ENCODE data around the gene CD58.

CD58 gene

DNA sequence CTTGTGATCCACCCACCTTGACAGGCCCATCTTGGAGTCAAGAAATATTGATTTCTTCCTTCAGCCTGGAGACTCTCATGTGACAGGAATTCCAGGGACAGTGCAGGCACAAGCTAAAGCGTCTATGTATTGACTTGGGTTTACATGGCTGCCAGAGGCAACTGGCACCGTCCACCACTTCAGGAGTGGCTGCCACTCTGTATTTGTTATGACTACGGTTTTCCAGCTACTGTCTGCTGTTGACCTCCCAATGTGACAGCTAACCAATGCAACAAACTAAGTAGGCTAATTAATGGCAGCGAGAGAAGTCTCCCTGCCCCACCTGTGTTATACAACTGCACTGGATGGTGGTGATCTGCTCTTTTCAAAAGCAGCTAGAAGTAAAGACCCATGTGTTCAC is 56.9 kb downstream of the CD58 start:
- no peak for DNase-seq (ENCODE audit: low read depth)
- TF ChIP-seq, protein P1, sequence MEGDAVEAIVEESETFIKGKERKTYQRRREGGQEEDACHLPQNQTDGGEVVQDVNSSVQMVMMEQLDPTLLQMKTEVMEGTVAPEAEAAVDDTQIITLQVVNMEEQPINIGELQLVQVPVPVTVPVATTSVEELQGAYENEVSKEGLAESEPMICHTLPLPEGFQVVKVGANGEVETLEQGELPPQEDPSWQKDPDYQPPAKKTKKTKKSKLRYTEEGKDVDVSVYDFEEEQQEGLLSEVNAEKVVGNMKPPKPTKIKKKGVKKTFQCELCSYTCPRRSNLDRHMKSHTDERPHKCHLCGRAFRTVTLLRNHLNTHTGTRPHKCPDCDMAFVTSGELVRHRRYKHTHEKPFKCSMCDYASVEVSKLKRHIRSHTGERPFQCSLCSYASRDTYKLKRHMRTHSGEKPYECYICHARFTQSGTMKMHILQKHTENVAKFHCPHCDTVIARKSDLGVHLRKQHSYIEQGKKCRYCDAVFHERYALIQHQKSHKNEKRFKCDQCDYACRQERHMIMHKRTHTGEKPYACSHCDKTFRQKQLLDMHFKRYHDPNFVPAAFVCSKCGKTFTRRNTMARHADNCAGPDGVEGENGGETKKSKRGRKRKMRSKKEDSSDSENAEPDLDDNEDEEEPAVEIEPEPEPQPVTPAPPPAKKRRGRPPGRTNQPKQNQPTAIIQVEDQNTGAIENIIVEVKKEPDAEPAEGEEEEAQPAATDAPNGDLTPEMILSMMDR (conservative IDR thresholded peaks at IDR 0.05; ENCODE audit: control insufficient read depth, insufficient read depth, low read depth, low read length): no peak
- H3K4me3 ChIP-seq (ENCODE audit: control insufficient read depth, low read depth, low read length): no peak overlapping the region

DNA sequence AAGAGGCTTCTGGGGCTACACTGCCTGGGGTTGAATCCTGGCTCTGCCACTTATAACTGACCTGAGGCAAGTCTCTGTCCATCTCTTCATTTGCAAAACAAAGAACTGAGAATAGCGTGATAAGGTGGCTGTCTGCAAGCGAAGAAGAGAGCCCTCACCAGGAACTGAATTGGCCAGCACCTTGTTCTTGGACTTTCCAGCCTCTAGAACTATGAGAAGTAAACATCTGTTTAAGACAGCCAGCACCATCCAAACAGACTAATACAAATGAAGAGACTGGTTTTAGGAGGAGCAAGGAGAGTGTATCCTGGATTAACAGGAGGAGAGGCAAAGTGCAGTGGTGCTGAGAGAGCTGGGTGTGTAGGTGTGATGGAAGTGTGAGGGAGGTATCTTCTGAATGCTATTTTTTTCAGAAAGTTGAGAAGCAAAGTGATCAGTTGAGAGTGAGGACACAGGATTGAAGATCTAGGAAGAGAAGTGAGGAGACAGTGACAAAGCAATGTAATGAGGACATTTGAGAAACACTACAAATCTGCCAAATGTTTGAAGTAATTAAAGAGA is 59.3 kb downstream of the CD58 start:
- DNase-seq (ENCODE audit: low read depth): no peak
- H3K4me3 ChIP-seq (ENCODE audit: control insufficient read depth, low read depth, low read length): no peak overlapping the region
- TF ChIP-seq, protein P1 (conservative IDR thresholded peaks at IDR 0.05; ENCODE audit: control insufficient read depth, insufficient read depth, low read depth, low read length): no peak

GRCh38 chr1:116510361-116510760 is 60.5 kb downstream of the CD58 start:
- H3K4me3 ChIP-seq (ENCODE audit: control insufficient read depth, low read depth, low read length): no peak overlapping the region
- TF ChIP-seq, protein P1 (conservative IDR thresholded peaks at IDR 0.05; ENCODE audit: control insufficient read depth, insufficient read depth, low read depth, low read length): no peak

DNA sequence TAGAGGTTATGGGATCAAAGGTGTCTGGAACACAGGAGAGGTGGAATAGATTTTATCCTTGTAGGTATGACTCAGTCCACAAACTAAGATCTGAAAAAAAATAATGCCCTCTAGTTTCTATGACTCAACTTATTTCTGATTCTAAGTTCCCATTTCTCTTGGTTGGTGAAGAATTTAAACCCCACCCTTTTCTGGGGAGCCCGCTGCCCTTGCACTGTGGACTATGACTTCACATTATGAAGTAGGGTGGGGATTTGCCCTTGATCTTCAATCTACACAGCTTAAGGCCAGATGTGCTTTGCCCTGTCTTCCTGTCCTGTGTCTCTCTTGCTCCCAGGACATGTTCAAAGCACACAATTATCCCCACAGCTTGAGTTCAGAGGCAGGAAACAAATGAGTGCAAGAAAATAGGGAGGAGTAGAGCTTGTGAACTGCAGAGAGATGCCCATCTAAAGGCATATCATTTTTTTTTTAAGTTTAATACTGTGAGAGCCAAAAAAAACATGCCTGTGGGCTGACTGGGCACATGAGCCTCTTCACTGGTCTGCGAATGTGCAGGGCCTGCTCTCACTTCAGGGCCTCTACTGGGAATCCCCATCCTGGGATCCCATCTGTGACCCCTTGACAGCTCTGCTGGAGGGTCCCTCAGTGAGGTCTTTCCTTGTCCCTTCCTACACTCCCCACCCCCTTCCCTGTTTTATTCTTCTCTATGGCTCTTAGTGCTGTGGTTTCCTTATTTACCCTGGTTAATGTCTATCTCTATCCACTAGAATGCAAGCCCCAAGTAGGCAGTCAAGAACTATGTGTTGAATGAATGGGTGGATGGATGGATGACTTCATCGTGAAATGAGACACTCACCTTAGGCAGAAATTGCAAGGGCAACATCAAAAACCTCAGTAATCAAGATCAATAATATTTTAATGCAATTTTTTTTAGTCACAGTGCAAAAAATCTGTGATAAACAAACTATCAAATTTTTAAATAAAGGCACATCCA is 61.5 kb downstream of the CD58 start:
- TF ChIP-seq, protein P1 (conservative IDR thresholded peaks at IDR 0.05; ENCODE audit: control insufficient read depth, insufficient read depth, low read depth, low read length): no peak
- H3K4me3 ChIP-seq (ENCODE audit: control insufficient read depth, low read depth, low read length): no peak overlapping the region
- peak; percentile 90 for DNase-seq (ENCODE audit: low read depth)

More at GRCh38 chr1:116510361-116510760, 60.5 kb downstream of the CD58 start:
- no peak for DNase-seq (ENCODE audit: low read depth)

GRCh38 chr1:116508085-116508983 is 62.5 kb downstream of the CD58 start:
- H3K4me3 ChIP-seq (ENCODE audit: control insufficient read depth, low read depth, low read length): no peak overlapping the region
- TF ChIP-seq, protein P1 (conservative IDR thresholded peaks at IDR 0.05; ENCODE audit: control insufficient read depth, insufficient read depth, low read depth, low read length): no peak
- DNase-seq (ENCODE audit: low read depth): no peak

- no peak for DNase-seq (ENCODE audit: low read depth)
- TF ChIP-seq, protein P1 (conservative IDR thresholded peaks at IDR 0.05; ENCODE audit: control insufficient read depth, insufficient read depth, low read depth, low read length): no peak
- no peak overlapping the region for H3K4me3 ChIP-seq (ENCODE audit: control insufficient read depth, low read depth, low read length)
Measured at GRCh38 chr1:116507631-116508030, 63.2 kb downstream of the CD58 start.
